ENCODE data around the gene MALL.
"Not testable (repeated sequence)": the region's sequence is repeated elsewhere in the genome, so short reads cannot be mapped to it uniquely, and the experiment has no call there.

The MALL gene

DNA sequence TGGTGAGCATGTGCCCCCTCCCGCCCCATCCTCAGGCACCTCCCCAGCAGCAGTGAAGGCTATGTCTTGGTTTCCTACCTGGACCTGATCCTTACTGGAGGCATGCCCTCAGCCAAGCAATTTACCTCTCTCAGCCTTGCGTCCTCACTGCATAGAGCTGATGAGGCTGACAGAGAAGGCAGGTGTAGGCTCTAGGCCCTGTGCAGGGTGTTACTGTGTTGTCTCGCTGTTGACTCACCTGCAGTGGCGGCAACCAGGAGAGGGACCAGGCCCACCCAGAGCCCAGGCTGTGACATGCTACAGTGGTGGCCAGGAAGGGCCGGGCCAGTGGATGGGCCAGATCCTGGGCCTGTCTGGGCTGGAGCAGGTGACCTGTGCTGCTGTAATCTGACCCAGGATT lies 65.9 kb downstream of the MALL start:
- DNase-seq: not testable (repeated sequence)

DNA sequence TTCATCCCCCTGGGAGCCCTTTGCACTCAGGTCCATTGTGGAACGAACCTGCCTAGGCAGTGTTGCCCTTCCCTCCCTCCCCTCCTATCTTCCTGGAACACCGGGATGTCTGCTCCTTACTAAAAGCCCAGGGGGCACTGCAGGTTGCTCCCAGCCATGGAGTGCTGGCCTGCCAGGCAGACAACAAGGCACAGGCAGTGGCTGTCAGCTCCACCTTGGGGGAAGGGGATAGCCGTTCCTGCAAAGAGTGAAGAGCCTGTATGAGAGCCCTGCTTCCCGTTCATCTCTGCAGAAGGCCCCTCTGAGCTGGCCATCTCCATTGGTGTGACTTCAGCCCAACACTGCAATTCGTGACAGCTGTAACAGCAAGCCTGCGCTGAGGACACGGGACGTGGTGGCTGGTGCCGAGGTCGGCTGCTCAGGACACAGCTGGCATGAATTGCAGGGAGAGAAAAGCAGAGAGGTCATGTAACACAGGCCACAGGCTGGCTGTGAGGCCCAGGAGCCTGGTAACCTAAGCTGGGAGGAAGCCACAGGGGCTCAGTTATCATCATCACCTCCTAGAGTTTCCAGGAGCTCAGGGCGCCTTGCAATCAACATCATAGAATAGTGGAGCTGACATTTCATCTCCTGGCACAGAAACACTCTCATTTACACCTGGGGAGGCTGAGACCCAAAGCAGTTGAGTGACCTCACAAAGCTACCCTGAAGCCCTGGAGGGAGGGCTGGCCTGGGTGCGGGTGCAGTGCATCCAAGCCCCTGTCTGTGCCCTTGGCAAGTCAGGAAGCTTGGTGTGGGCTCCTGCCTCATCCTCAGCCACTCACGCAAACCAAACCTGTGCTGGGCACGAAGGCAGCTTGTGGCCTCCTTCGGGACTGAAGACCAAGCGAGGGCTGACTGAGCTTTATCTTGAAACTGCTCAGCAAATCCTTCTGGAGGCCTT lies 67.1 kb downstream of the MALL start:
- not testable (repeated sequence) for DNase-seq

- not testable (repeated sequence) for DNase-seq
Measured at GRCh38 chr2:110047225-110047624, 68.4 kb downstream of the MALL start.

GRCh38 chr2:110041941-110042660 lies 73.5 kb downstream of the MALL start:
- DNase-seq: not testable (repeated sequence)

- DNase-seq: not testable (repeated sequence)
Measured at GRCh38 chr2:110037336-110037735, 78.3 kb downstream of the MALL start.

GRCh38 chr2:110035384-110035783 lies 80.2 kb downstream of the MALL start:
- not testable (repeated sequence) for DNase-seq

DNA sequence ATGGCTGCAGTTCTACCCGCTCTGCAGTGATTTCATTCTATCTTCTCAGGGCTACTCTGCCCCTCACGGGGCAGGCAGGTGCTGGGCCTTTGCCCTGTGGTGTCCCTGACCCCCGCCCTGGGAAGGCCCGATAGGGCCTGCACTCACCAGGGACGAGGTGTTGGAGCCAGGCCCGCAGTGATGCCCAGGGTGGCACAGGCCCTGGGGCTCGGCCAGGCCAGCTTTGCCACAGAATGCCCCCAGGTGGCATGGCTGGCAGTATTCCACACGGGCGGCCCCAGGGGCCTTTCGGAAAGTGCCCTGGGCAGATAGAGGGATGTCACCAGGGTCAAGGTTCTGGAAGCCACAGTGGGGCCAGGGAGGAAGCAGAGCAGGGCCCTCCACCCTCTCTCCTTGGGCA lies 80.7 kb downstream of the MALL start:
- DNase-seq: not testable (repeated sequence)
